H1 (cell line): ENCODE results near the gene URB2. TPM values are rescaled to one million over a fixed set of nuclear protein-coding genes. Genes with fewer than 3 reads are reported as not detected.
A peak's percentile ranks its signal among the peaks of the same experiment; 100 is the strongest.

Experiments used
- ASH2L ChIP-seq: fragments of 200-600, 300-600 bp; sonication (generic); IDR thresholded peaks from one replicate; pipeline ENCODE4 v1.7.1; 2017; ENCODE audit warnings: low read length
- CBX8 ChIP-seq: fragments of 300-800, 300-1000 bp; sonication (generic); IDR thresholded peaks from 2 replicates; pipeline ENCODE4 v1.7.1; 2016; ENCODE audit warnings: low read depth, low read length, borderline replicate concordance
- CEBPB ChIP-seq: IDR thresholded peaks from 2 replicates; pipeline ENCODE4 v1.6.1; 2012; ENCODE audit warnings: low read depth, low read length
- CHD1 ChIP-seq: IDR thresholded peaks from 2 replicates; pipeline ENCODE4 v1.6.1; 2012; ENCODE audit warnings: low read depth, low read length, improper control_type of control experiment
- CHD2 ChIP-seq: IDR thresholded peaks from 2 replicates; pipeline ENCODE4 v1.6.1; 2012; ENCODE audit warnings: low read length, improper control_type of control experiment
- CREB1 ChIP-seq: IDR thresholded peaks from 2 replicates; pipeline ENCODE4 v1.6.1; 2012; ENCODE audit warnings: inconsistent platforms
- EP300 ChIP-seq, 2 experiments: IDR thresholded peaks; 1 replicate in 1 of 2; 2 replicates in 1 of 2; pipeline ENCODE4 v1.6.1; 2011 to 2012; ENCODE audit warnings: low read depth in 2 of 2, low read length in 2 of 2, mild to moderate bottlenecking in 2 of 2, borderline replicate concordance in 1 of 2, inconsistent platforms in 1 of 2, moderate library complexity in 1 of 2
- EZH2 ChIP-seq: fragments of 200-600 bp; sonication (generic); IDR thresholded peaks from 2 replicates; pipeline ENCODE4 v1.7.1; 2012; ENCODE audit warnings: low read depth, mild to moderate bottlenecking, moderate library complexity, low read length, inconsistent platforms; ENCODE audit not compliant: severe bottlenecking
- KDM4A ChIP-seq: IDR thresholded peaks from one replicate; pipeline ENCODE4 v1.7.1; 2012; ENCODE audit warnings: low read depth, mild to moderate bottlenecking, moderate library complexity, low read length, inconsistent platforms; ENCODE audit not compliant: severe bottlenecking
- NANOG ChIP-seq: IDR thresholded peaks from 2 replicates; pipeline ENCODE4 v1.6.1; 2011; ENCODE audit warnings: low read length, low read depth, mild to moderate bottlenecking, inconsistent platforms; ENCODE audit not compliant: insufficient read depth, poor library complexity, severe bottlenecking
- POLR2A ChIP-seq, 2 experiments: IDR thresholded peaks; 1 replicate in 1 of 2; 2 replicates in 1 of 2; pipeline ENCODE4 v1.6.1; 2011; ENCODE audit warnings: low read depth in 2 of 2, low read length in 2 of 2, mild to moderate bottlenecking in 2 of 2; ENCODE audit errors: control extremely low read depth in 1 of 2
- POLR2AphosphoS5 ChIP-seq: IDR thresholded peaks from 2 replicates; pipeline ENCODE4 v1.6.1; 2011; ENCODE audit warnings: low read depth, low read length
- RBBP5 ChIP-seq: IDR thresholded peaks from 2 replicates; pipeline ENCODE4 v1.7.1; 2012; ENCODE audit warnings: low read depth, mild to moderate bottlenecking, inconsistent platforms, low read length, moderate library complexity, borderline replicate concordance
- RFX5 ChIP-seq: IDR thresholded peaks from 2 replicates; pipeline ENCODE4 v1.6.1; 2011; ENCODE audit warnings: low read depth, low read length, improper control_type of control experiment, borderline replicate concordance
- RNF2 ChIP-seq: fragments of 200-900, 300-1000 bp; sonication (generic); IDR thresholded peaks from 2 replicates; pipeline ENCODE4 v1.7.1; 2016; ENCODE audit warnings: borderline replicate concordance, low read depth, mild to moderate bottlenecking, antibody characterized with exemption, low read length; ENCODE audit not compliant: poor library complexity, severe bottlenecking; ENCODE audit errors: missing control alignments
- SAP30 ChIP-seq: fragments of 300-600 bp; sonication (generic); IDR thresholded peaks from 2 replicates; pipeline ENCODE4 v1.7.1; 2012; ENCODE audit warnings: low read length, moderate library complexity, mild to moderate bottlenecking, inconsistent platforms; ENCODE audit not compliant: insufficient read depth, insufficient replicate concordance
- SIRT6 ChIP-seq: IDR thresholded peaks from one replicate; pipeline ENCODE4 v1.7.1; 2012; ENCODE audit warnings: low read length, inconsistent platforms
- SP1 ChIP-seq: IDR thresholded peaks from 2 replicates; pipeline ENCODE4 v1.6.1; 2011; ENCODE audit warnings: low read depth, low read length
- SP2 ChIP-seq: IDR thresholded peaks from 2 replicates; pipeline ENCODE4 v1.6.1; 2012; ENCODE audit warnings: mild to moderate bottlenecking, low read length, inconsistent platforms
- SP4 ChIP-seq: IDR thresholded peaks from 2 replicates; pipeline ENCODE4 v1.6.1; 2012; ENCODE audit warnings: low read length, inconsistent platforms
- TAF1 ChIP-seq: IDR thresholded peaks from 2 replicates; pipeline ENCODE4 v1.6.1; 2011; ENCODE audit warnings: mild to moderate bottlenecking, low read depth, low read length
- YY1 ChIP-seq: IDR thresholded peaks from 2 replicates; pipeline ENCODE4 v1.6.1; 2011; ENCODE audit warnings: low read depth, mild to moderate bottlenecking, low read length
- ZNF274 ChIP-seq: IDR thresholded peaks from 2 replicates; pipeline ENCODE4 v1.7.0; 2012; ENCODE audit warnings: low read length, borderline replicate concordance; ENCODE audit errors: extremely low read depth
- polyA plus RNA-seq, 7 experiments: library from polyadenylated mRNA; depleted of rRNA in 3 of 7; stranded (reverse) in 5 of 7; unstranded in 2 of 7; fragments of >200 nt in 5 of 7; fragments of 200-250 nt in 2 of 7; gene quantifications; 1 replicate in 5 of 7; 2 replicates in 1 of 7; 4 replicates in 1 of 7; pipeline versions ENCODE4 v1.2.1 to v1.2.3, GENCODE V29; 2011 to 2013; ENCODE audit warnings: missing spikeins in 2 of 7, mixed read lengths in 2 of 7
- total RNA-seq: library from RNA; stranded (reverse); fragmentation: NEBNext Ultra II Directional; extraction: Animal tissue kit (Norgen Biotek cat#: 25700); gene quantifications from 2 replicates; pipeline ENCODE4 v1.2.1, GENCODE V29; 2021

URB2 gene
- total and polyA plus RNA-seq, 2 of the 8 experiments (the other 6 are each of a cell fraction or from before 2014, with no cell fraction given), result 13.7 to 33.0 TPM

- TF ChIP-seq ZNF274 (no peak), CREB1 (peak; percentile 67), POLR2A (IDR thresholded peaks at IDR 0.05; ENCODE audit: control extremely low read depth in 1 of 2, low read depth in 2 of 2, low read length in 2 of 2) (peak in 1 of 2 experiments; percentile 83; a peak in 2 of 3 replicates), KDM4A (peak; percentile 97), TAF1 (peak; percentile 75), NANOG (no peak), CEBPB (no peak), CHD1 (no peak), EP300 (IDR thresholded peaks at IDR 0.05; ENCODE audit: borderline replicate concordance in 1 of 2, low read depth in 2 of 2, low read length in 2 of 2) (peak in 1 of 2 experiments; percentile 48; a peak in 1 of 3 replicates), SIRT6 (no peak), CBX8 (no peak), SP1 (no peak), SP4 (peak; percentile 78; the same call in 1 of the 2 replicates), SAP30 (peak; percentile 83), POLR2AphosphoS5 (peak; percentile 78), CHD2 (no peak), RFX5 (no peak), RNF2 (no peak), YY1 (peak; percentile 44; the same call in 1 of the 2 replicates), EZH2 (no peak), RBBP5 (peak; percentile 90; the same call in 1 of the 2 replicates), ASH2L (peak; percentile 84), SP2 (no peak)
Observed at GRCh38 chr1:229625915-229626831, at the start of gene URB2, which contains the start of gene TAF5L (continued).
